Neural crest cell (in vitro differentiated cells): ENCODE results near the gene ATP4A. TPM values are rescaled to one million over a fixed set of nuclear protein-coding genes. Genes with fewer than 3 reads are reported as not detected.

Experiments
- DNase-seq: peaks from one replicate; pipeline ENCODE4 v3.0.0; 2021; ENCODE audit warnings: low read depth, mixed read lengths, low spot score
- H3K27ac Mint-ChIP-seq: one replicate; pipeline ENCODE4 v1.8.0; 2021; ENCODE audit warnings: mild to moderate bottlenecking, mixed read lengths; ENCODE audit not compliant: unreplicated experiment
- H3K27me3 Mint-ChIP-seq: 2 replicates; pipeline ENCODE4 v1.8.0; 2021; ENCODE audit warnings: low read depth, mild to moderate bottlenecking, mixed read lengths
- H3K36me3 Mint-ChIP-seq: 2 replicates; pipeline ENCODE4 v1.8.0; 2021; ENCODE audit warnings: low read depth, mild to moderate bottlenecking, mixed read lengths
- H3K4me1 Mint-ChIP-seq: 2 replicates; pipeline ENCODE4 v1.8.0; 2021; ENCODE audit warnings: mixed read lengths
- H3K4me3 Mint-ChIP-seq: one replicate; pipeline ENCODE4 v1.8.0; 2021; ENCODE audit warnings: mild to moderate bottlenecking, mixed read lengths
- H3K9me3 Mint-ChIP-seq: 2 replicates; pipeline ENCODE4 v1.8.0; 2021; ENCODE audit warnings: mixed read lengths
- total RNA-seq: library from RNA; stranded (reverse); gene quantifications from 2 replicates; pipeline ENCODE4 v1.2.1, GENCODE V29; 2021
- TF ChIP-seq, protein P1 (sequence below): fragments of 200-600 bp; sonication (generic); conservative IDR thresholded peaks from 2 replicates; pipeline ENCODE4 v1.5.0; 2021; ENCODE audit warnings: antibody characterized with exemption, mild to moderate bottlenecking

ATP4A gene
- total RNA-seq, 1 donor from 2014 or later = not detected

DNA sequence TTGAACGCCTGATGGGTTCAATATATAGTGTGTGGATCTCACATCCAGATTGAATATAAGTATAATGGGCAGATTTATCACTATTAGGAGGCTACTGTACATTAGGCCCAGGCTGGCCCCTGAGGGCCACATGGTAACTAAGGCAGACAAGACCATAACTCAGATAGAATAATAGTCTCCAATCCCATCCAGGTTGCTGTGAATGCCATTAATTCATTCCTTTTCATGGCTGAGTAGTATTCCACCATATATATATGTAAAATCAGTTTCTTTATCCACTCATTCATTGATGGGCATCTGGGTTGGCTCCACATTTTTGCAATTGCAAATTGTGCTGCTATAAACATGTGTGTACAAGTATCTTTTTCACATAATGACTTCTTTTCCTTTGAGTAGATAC, 14.5 kb upstream of the ATP4A start:
- no peak for DNase-seq
- H3K9me3 Mint-ChIP-seq = peaks cover 20% of the 10 kb centered on the region

DNA sequence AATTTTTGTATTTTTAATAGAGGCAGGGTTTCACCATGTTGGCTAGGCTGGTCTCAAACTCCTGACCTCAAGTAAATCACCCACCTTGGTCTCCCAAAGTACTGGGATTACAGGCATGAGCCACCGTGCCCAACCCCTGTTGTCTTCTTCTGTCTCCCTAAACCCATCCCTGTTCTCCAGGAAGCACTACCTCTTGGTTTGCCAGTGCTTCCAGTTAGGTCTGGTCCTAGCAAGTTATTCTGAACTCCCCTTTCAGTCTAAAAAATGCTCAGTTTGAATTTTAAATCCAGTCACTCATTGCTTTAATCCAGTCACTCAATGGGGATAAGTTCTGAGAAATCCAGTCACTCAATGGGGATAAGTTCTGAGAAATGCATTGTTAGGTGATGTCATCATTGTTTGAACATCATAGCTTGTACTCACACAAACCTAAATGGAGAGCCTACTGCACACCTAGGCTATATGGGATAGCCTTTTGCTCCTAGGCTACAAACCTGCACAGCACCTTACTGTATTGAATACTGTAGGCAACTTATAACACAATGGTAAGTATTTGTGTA, 8.0 kb upstream of the ATP4A start:
- H3K4me1 Mint-ChIP-seq = no peaks in the 10 kb centered on the region
- no peak for DNase-seq
- peaks cover 48% of the 10 kb centered on the region for H3K27me3 Mint-ChIP-seq
- no peak overlapping the region for H3K27ac Mint-ChIP-seq
- H3K9me3 Mint-ChIP-seq = peaks cover 11% of the 10 kb centered on the region
- H3K4me3 Mint-ChIP-seq = no peak overlapping the region
- TF ChIP-seq, protein P1, sequence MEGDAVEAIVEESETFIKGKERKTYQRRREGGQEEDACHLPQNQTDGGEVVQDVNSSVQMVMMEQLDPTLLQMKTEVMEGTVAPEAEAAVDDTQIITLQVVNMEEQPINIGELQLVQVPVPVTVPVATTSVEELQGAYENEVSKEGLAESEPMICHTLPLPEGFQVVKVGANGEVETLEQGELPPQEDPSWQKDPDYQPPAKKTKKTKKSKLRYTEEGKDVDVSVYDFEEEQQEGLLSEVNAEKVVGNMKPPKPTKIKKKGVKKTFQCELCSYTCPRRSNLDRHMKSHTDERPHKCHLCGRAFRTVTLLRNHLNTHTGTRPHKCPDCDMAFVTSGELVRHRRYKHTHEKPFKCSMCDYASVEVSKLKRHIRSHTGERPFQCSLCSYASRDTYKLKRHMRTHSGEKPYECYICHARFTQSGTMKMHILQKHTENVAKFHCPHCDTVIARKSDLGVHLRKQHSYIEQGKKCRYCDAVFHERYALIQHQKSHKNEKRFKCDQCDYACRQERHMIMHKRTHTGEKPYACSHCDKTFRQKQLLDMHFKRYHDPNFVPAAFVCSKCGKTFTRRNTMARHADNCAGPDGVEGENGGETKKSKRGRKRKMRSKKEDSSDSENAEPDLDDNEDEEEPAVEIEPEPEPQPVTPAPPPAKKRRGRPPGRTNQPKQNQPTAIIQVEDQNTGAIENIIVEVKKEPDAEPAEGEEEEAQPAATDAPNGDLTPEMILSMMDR = no peak
- H3K36me3 Mint-ChIP-seq = peaks cover 2% of the 10 kb centered on the region

More for the DNA sequence above, 14.5 kb upstream of the ATP4A start:
- Mint-ChIP-seq H3K27me3 (peaks cover 31% of the 10 kb centered on the region), H3K4me1 (no peaks in the 10 kb centered on the region), H3K4me3 (no peak overlapping the region), H3K36me3 (peaks cover 8% of the 10 kb centered on the region), H3K27ac (no peak overlapping the region)
- TF ChIP-seq, protein P1 = no peak

DNA sequence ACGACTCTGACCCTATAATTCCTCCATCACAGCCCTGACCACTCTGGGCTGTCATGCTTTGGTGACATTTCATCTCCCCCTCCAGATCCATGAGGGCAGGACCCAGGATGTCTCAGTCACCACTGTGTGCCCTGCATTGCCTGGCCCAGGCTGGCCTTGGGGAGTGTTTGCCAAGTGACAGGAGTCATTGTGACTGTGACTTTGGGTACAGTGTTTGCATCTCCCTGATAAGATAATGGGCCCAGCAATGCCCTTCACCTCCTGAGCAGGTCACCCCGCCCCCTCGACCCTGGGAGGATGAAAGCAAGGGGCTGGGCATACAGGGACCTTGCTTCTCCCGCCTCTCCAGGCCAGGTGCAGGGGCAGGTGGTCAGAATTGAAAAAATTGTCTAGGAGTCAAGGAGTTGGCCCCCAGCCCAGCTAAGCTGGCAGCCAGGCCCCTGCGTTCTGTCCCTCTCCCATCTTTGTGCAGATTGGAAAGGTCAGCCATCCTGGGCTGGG, 5.9 kb upstream of the ATP4A start:
- peaks cover 51% of the 10 kb centered on the region for H3K27me3 Mint-ChIP-seq
- TF ChIP-seq, protein P1 = no peak
- H3K4me3 Mint-ChIP-seq = no peak overlapping the region
- no peaks in the 10 kb centered on the region for H3K9me3 Mint-ChIP-seq
- H3K36me3 Mint-ChIP-seq = no peaks in the 10 kb centered on the region
- H3K4me1 Mint-ChIP-seq = no peaks in the 10 kb centered on the region
- no peak for DNase-seq
- no peak overlapping the region for H3K27ac Mint-ChIP-seq

DNA sequence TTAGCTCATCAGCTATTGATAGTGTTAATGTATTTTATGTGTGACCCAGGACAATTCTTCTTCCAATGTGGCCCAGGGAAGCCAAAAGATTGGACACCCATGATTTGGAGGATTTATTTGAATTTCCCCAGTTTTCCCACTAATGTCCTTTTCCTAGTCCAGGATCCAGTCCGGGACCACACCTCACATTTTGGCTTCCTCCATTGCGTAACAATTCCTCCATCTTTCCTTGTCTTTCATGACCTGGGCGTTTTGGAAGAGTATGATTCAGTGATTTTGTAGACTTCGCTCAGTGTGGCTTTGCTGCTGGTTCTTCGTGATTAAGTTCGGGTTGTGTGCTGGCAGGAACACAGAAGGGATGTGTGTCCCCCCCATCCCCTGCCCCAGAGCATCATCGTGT, 3.3 kb upstream of the ATP4A start:
- H3K27ac Mint-ChIP-seq = no peak overlapping the region

DNA sequence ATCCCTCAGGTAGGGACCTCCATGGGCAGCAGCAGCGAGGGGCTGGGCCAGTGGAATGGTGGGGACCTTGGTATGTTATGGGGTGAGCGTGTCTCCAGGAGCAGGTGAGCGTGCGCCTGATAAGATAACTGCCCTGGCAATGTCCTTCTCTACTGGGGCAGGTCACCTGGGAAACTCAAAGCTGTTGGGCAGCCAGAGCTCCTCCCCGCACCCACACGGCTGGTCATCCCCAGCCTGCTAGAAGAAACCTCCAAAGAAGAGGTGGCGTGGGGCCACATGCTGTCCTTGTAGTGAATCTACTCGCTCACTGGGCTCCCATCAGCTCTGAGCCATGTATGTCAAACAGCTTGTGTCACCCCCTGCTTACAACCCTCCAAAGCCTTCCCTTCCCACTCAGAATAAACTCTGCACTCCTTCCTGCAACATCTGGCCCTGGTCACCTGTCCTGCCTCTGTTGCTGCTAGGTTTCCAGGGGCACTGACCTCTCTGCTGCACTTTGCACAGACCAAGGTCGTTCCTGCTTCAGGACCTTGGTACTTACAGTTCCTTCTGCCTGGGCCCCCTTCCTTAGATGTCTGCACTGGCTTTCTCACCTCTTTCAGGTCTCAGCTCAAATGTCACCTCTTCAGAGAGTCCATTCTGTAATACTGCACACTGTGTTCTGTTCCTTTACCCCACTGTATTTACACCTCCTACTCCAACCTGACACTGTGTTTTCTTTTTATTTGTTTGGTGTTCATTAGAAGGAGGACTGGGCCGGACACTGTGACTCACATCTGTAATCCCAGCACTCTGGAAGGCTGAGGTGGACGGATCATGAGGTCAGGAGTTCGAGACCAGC, 1.8 kb upstream of the ATP4A start:
- no peaks in the 10 kb centered on the region for H3K9me3 Mint-ChIP-seq
- no peaks in the 10 kb centered on the region for H3K36me3 Mint-ChIP-seq
- no peaks in the 10 kb centered on the region for H3K4me1 Mint-ChIP-seq
- no peak overlapping the region for H3K27ac Mint-ChIP-seq
- TF ChIP-seq, protein P1 = no peak
- DNase-seq = no peak
- H3K27me3 Mint-ChIP-seq = peaks cover 52% of the 10 kb centered on the region
- no peak overlapping the region for H3K4me3 Mint-ChIP-seq

More for the DNA sequence above, 3.3 kb upstream of the ATP4A start:
- H3K27me3 Mint-ChIP-seq = peaks cover 47% of the 10 kb centered on the region
- no peaks in the 10 kb centered on the region for H3K9me3 Mint-ChIP-seq
- TF ChIP-seq, protein P1 = no peak
- no peak for DNase-seq
- H3K4me3 Mint-ChIP-seq = no peak overlapping the region
- no peaks in the 10 kb centered on the region for H3K4me1 Mint-ChIP-seq
- no peaks in the 10 kb centered on the region for H3K36me3 Mint-ChIP-seq
